ENCODE results near the gene LRP11. TPM values are rescaled to one million over a fixed set of nuclear protein-coding genes. Genes with fewer than 3 reads are reported as not detected.
"Not testable (repeated sequence)": the region's sequence is repeated elsewhere in the genome, so short reads cannot be mapped to it uniquely, and the experiment has no call there.

The LRP11 gene
- total RNA-seq, 1 experiment from 2014 or later = 14.8 TPM

DNA sequence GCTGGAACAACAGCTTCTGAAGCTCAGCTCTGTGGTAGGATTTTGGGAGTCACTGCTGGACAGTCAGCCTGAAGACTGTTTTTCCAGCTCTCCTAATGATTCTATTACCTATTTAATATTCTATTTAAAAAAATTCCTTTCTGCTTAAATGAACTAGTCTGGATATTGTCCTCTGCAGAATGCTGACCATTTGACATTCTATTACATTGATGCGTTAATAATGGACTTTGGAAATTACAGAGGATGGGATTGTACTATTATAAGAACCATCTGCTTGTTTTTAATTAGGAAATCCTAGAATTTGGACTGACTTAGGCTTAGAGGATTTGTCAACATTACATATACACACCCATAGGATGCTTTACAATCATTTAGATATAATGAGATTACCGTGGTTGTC lies 19.7 kb downstream of the LRP11 start:
- no peak overlapping the region for H2BK12ac ChIP-seq (ENCODE audit: insufficient read length, low read depth, low read length)
- no CpG with 5 or more reads among the region's 2 CpGs for WGBS (ENCODE audit: extremely low coverage, insufficient read length, low lambda C conversion rate)
- H3K27ac Mint-ChIP-seq = 0 out of 7 replicates have a peak overlapping the region, but pooled peaks of 1 of the 3 experiments have one; percentile 67

DNA sequence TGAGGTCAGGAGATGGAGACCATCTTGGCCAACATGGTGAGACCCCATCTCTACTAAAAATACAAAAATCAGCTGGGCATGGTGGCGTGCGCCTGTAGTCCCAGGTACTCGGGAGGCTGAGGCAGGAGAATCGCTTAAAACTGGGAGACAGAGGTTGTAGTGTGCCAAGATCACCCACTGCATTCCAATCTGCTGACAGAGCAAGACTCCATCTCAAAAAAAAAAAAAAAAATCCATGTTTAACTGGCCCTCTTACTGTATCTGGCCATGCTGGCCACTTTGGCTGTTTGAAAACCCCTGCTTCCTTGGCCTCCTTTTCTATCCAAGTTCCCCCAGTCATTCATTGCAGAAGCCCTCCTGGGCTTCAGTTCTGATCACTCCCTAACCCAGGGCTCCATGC lies 20.1 kb downstream of the LRP11 start:
- not testable (repeated sequence) for DNase-seq; H3K27ac ChIP-seq (ENCODE audit: insufficient read length, low read depth, low read length); H3K4me1 ChIP-seq (ENCODE audit: insufficient read depth, low read length)

More for the DNA sequence above, 19.7 kb downstream of the LRP11 start:
- Histone ChIP-seq H3K56ac (ENCODE audit: insufficient read length, low read depth, low read length) (no peak overlapping the region), H4K5ac (ENCODE audit: insufficient read length, low read depth, low read length) (no peak overlapping the region), H3K4me2 (ENCODE audit: insufficient read depth, insufficient read length, low read length) (no peak overlapping the region), H2BK20ac (ENCODE audit: low read depth, low read length, poor library complexity, severe bottlenecking) (no peak overlapping the region), H3K23me2 (ENCODE audit: insufficient read length, low read depth, low read length, poor library complexity, severe bottlenecking) (no peaks in the 10 kb centered on the region), H2AK5ac (ENCODE audit: insufficient read length, low read length) (no peak overlapping the region), H2AFZ (ENCODE audit: low read length) (no peak overlapping the region), H3T11ph (ENCODE audit: low read length) (no peak overlapping the region), H4K8ac (replicated peaks; ENCODE audit: insufficient read length, low read depth, low read length) (no peak overlapping the region), H2BK5ac (ENCODE audit: insufficient read length, low read length) (no peak overlapping the region), H3K23ac (ENCODE audit: insufficient read length, low read depth, low read length) (no peak overlapping the region), H3K18ac (ENCODE audit: insufficient read length, low read depth, low read length) (no peak overlapping the region), H2BK15ac (ENCODE audit: low read depth, low read length) (no peak overlapping the region), H3K4ac (ENCODE audit: low read depth, low read length) (no peak overlapping the region), H3K4me1 (ENCODE audit: insufficient read depth, low read length) (no peaks in the 10 kb centered on the region), H3K9me3 (ENCODE audit: control insufficient read depth, low read depth, low read length) (no peaks in the 10 kb centered on the region), H3K79me1 (ENCODE audit: insufficient read depth, low read depth, low read length, poor library complexity, severe bottlenecking) (no peaks in the 10 kb centered on the region), H3K27ac (ENCODE audit: insufficient read length, low read depth, low read length) (no peak overlapping the region), H3K14ac (ENCODE audit: insufficient read depth, low read length) (no peak overlapping the region), H2BK120ac (ENCODE audit: low read depth, low read length, poor library complexity, severe bottlenecking) (no peak overlapping the region), H3K27me3 (ENCODE audit: insufficient read depth, low read length) (no peaks in the 10 kb centered on the region), H3K79me2 (ENCODE audit: insufficient read depth, low read length) (no peaks in the 10 kb centered on the region), H4K20me1 (ENCODE audit: control insufficient read depth, insufficient read depth, insufficient read length) (no peaks in the 10 kb centered on the region), H3K9ac (ENCODE audit: extremely low read depth, insufficient read length, low read length) (no peak overlapping the region), H4K91ac (ENCODE audit: insufficient read length, low read depth, low read length) (no peak overlapping the region)
- Mint-ChIP-seq H3K9me3 (no peaks in the 10 kb centered on the region), H3K36me3 (ENCODE audit: insufficient read depth in 1 of 3, low read depth in 3 of 3) (peaks cover 0 to 4% (median 3%) of the 10 kb centered on the region in 3 experiments; a peak in 4 of 7 replicates), H3K4me3 (no peak overlapping the region), H3K27me3 (ENCODE audit: low read depth) (no peaks in the 10 kb centered on the region), H3K4me1 (peaks cover 0 to 4% of the 10 kb centered on the region in 2 experiments; a peak in 2 of 4 replicates)
- TF ChIP-seq, protein P1, sequence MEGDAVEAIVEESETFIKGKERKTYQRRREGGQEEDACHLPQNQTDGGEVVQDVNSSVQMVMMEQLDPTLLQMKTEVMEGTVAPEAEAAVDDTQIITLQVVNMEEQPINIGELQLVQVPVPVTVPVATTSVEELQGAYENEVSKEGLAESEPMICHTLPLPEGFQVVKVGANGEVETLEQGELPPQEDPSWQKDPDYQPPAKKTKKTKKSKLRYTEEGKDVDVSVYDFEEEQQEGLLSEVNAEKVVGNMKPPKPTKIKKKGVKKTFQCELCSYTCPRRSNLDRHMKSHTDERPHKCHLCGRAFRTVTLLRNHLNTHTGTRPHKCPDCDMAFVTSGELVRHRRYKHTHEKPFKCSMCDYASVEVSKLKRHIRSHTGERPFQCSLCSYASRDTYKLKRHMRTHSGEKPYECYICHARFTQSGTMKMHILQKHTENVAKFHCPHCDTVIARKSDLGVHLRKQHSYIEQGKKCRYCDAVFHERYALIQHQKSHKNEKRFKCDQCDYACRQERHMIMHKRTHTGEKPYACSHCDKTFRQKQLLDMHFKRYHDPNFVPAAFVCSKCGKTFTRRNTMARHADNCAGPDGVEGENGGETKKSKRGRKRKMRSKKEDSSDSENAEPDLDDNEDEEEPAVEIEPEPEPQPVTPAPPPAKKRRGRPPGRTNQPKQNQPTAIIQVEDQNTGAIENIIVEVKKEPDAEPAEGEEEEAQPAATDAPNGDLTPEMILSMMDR (conservative IDR thresholded peaks at IDR 0.05) = no peak
- DNase-seq = no peak

More for the DNA sequence above, 20.1 kb downstream of the LRP11 start:
- H3K4me2 ChIP-seq (ENCODE audit: insufficient read depth, insufficient read length, low read length); H2BK12ac ChIP-seq (ENCODE audit: insufficient read length, low read depth, low read length); H4K5ac ChIP-seq (ENCODE audit: insufficient read length, low read depth, low read length); H3K9me3 Mint-ChIP-seq; H2BK15ac ChIP-seq (ENCODE audit: low read depth, low read length); H3K79me1 ChIP-seq (ENCODE audit: insufficient read depth, low read depth, low read length, poor library complexity, severe bottlenecking); H3K4me3 Mint-ChIP-seq; H4K8ac ChIP-seq (replicated peaks; ENCODE audit: insufficient read length, low read depth, low read length); H3K23ac ChIP-seq (ENCODE audit: insufficient read length, low read depth, low read length); H3K4me1 Mint-ChIP-seq; H2BK5ac ChIP-seq (ENCODE audit: insufficient read length, low read length); H2AK5ac ChIP-seq (ENCODE audit: insufficient read length, low read length); H3K23me2 ChIP-seq (ENCODE audit: insufficient read length, low read depth, low read length, poor library complexity, severe bottlenecking); H3K9ac ChIP-seq (ENCODE audit: extremely low read depth, insufficient read length, low read length); H3K79me2 ChIP-seq (ENCODE audit: insufficient read depth, low read length); H2BK20ac ChIP-seq (ENCODE audit: low read depth, low read length, poor library complexity, severe bottlenecking); H3K27me3 Mint-ChIP-seq (ENCODE audit: low read depth); H3K27me3 ChIP-seq (ENCODE audit: insufficient read depth, low read length); H3T11ph ChIP-seq (ENCODE audit: low read length); H3K4ac ChIP-seq (ENCODE audit: low read depth, low read length); H3K9me3 ChIP-seq (ENCODE audit: control insufficient read depth, low read depth, low read length); H4K20me1 ChIP-seq (ENCODE audit: control insufficient read depth, insufficient read depth, insufficient read length); H2BK120ac ChIP-seq (ENCODE audit: low read depth, low read length, poor library complexity, severe bottlenecking); H2AFZ ChIP-seq (ENCODE audit: low read length); H4K91ac ChIP-seq (ENCODE audit: insufficient read length, low read depth, low read length); H3K36me3 Mint-ChIP-seq (ENCODE audit: insufficient read depth in 1 of 3, low read depth in 3 of 3); H3K18ac ChIP-seq (ENCODE audit: insufficient read length, low read depth, low read length); H3K56ac ChIP-seq (ENCODE audit: insufficient read length, low read depth, low read length); H3K14ac ChIP-seq (ENCODE audit: insufficient read depth, low read length): not testable (repeated sequence)
- 0 out of 7 replicates have a peak overlapping the region, but pooled peaks of 1 of the 3 experiments have one; percentile 67 for H3K27ac Mint-ChIP-seq
- no CpG with 5 or more reads among the region's 4 CpGs for WGBS (ENCODE audit: extremely low coverage, insufficient read length, low lambda C conversion rate)

All from H9 (cell line).